Measurements from ENCODE around the gene IFT88.
"Not testable (repeated sequence)": the region's sequence is repeated elsewhere in the genome, so short reads cannot be mapped to it uniquely, and the experiment has no call there.

- TF ChIP-seq, protein P1, sequence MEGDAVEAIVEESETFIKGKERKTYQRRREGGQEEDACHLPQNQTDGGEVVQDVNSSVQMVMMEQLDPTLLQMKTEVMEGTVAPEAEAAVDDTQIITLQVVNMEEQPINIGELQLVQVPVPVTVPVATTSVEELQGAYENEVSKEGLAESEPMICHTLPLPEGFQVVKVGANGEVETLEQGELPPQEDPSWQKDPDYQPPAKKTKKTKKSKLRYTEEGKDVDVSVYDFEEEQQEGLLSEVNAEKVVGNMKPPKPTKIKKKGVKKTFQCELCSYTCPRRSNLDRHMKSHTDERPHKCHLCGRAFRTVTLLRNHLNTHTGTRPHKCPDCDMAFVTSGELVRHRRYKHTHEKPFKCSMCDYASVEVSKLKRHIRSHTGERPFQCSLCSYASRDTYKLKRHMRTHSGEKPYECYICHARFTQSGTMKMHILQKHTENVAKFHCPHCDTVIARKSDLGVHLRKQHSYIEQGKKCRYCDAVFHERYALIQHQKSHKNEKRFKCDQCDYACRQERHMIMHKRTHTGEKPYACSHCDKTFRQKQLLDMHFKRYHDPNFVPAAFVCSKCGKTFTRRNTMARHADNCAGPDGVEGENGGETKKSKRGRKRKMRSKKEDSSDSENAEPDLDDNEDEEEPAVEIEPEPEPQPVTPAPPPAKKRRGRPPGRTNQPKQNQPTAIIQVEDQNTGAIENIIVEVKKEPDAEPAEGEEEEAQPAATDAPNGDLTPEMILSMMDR (IDR thresholded peaks at IDR 0.05; ENCODE audit: poor library complexity, severe bottlenecking): not testable (repeated sequence)
- not testable (repeated sequence) for TF ChIP-seq MXI1 (conservative IDR thresholded peaks at IDR 0.05; ENCODE audit: poor library complexity, severe bottlenecking); EZH2 (IDR thresholded peaks at IDR 0.05; ENCODE audit: borderline replicate concordance, insufficient read depth, low read length, poor library complexity, severe bottlenecking); SMC3 (conservative IDR thresholded peaks at IDR 0.05; ENCODE audit: poor library complexity); RAD21 (conservative IDR thresholded peaks at IDR 0.05); POLR2AphosphoS5 (IDR thresholded peaks at IDR 0.05); TAF1 (IDR thresholded peaks at IDR 0.05; ENCODE audit: low read depth)
- TF ChIP-seq, protein P2, sequence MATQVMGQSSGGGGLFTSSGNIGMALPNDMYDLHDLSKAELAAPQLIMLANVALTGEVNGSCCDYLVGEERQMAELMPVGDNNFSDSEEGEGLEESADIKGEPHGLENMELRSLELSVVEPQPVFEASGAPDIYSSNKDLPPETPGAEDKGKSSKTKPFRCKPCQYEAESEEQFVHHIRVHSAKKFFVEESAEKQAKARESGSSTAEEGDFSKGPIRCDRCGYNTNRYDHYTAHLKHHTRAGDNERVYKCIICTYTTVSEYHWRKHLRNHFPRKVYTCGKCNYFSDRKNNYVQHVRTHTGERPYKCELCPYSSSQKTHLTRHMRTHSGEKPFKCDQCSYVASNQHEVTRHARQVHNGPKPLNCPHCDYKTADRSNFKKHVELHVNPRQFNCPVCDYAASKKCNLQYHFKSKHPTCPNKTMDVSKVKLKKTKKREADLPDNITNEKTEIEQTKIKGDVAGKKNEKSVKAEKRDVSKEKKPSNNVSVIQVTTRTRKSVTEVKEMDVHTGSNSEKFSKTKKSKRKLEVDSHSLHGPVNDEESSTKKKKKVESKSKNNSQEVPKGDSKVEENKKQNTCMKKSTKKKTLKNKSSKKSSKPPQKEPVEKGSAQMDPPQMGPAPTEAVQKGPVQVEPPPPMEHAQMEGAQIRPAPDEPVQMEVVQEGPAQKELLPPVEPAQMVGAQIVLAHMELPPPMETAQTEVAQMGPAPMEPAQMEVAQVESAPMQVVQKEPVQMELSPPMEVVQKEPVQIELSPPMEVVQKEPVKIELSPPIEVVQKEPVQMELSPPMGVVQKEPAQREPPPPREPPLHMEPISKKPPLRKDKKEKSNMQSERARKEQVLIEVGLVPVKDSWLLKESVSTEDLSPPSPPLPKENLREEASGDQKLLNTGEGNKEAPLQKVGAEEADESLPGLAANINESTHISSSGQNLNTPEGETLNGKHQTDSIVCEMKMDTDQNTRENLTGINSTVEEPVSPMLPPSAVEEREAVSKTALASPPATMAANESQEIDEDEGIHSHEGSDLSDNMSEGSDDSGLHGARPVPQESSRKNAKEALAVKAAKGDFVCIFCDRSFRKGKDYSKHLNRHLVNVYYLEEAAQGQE (IDR thresholded peaks at IDR 0.05; ENCODE audit: borderline replicate concordance): not testable (repeated sequence)
Measured at GRCh38 chr13:20678606-20679005, 111.6 kb downstream of the IFT88 start.
